ENCODE results near the gene PLPP4. TPM values are rescaled to one million over a fixed set of nuclear protein-coding genes. Genes with fewer than 3 reads are reported as not detected.

The PLPP4 gene
- polyA plus RNA-seq, 1 of the 3 experiments (the other 2 are of a cell fraction) = 27.9 TPM

DNA sequence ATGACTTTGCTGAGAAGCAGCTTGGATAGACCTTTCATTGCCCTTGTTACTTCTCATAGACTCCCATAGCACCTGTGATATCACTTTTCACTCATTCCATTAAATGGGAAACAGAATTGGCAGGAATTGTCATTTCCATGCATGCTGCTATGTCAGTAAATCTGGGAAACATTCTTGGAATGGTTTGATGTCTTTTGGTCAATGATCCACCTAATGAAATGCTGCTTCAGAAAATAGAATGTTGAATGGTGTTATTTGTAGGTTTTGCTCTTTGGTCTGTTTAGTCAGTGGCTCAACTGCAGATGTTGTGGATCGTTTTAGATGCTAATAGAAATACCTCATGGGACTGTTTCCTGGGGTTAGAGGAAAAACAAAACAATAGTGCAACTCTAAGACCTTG is 127.8 kb downstream of the PLPP4 start:
- peaks cover 4% of the 10 kb centered on the region; the same call in 1 of the 2 replicates for H4K20me1 ChIP-seq (ENCODE audit: insufficient read depth)
- no peak overlapping the region for H3K4me2 ChIP-seq
- peaks cover 25% of the 10 kb centered on the region; the same call in 1 of the 2 replicates for H3K79me2 ChIP-seq (ENCODE audit: insufficient read depth)
- no peaks in the 10 kb centered on the region for H3K9me2 ChIP-seq
- H3K27ac ChIP-seq (ENCODE audit: low read depth in 2 of 2, low read length in 1 of 2) = no peak overlapping the region
- no peak overlapping the region for H3K4me3 ChIP-seq (ENCODE audit: low read depth in 2 of 2, low read length in 1 of 2)
- peaks cover 4% of the 10 kb centered on the region for H3F3A ChIP-seq (replicated peaks; ENCODE audit: insufficient read depth)
- H3K27me3 ChIP-seq (ENCODE audit: insufficient read depth) = no peaks in the 10 kb centered on the region
- no peaks in the 10 kb centered on the region for H3K9me3 ChIP-seq
- peaks cover 0 to 6% of the 10 kb centered on the region in 2 experiments; a peak in 1 of 4 replicates for H3K4me1 ChIP-seq (ENCODE audit: control insufficient read depth in 1 of 2, insufficient read depth in 2 of 2, low read depth in 1 of 2, low read length in 1 of 2)
- H2AFZ ChIP-seq (ENCODE audit: low read depth) = no peak overlapping the region
- ChIA-PET CTCF (interaction anchor here (1.0 to 1.1 kb wide), 2 partner anchors 8 to 161 kb away, joined by 3 read pairs; no protein-coding TSS in a partner anchor), POLR2A (no interaction called here)
- DNase-seq = no peak
- H3K9ac ChIP-seq = no peak overlapping the region
- peaks cover 0 to 15% of the 10 kb centered on the region in 2 experiments for H3K36me3 ChIP-seq (replicated peaks in 1 of 2; ENCODE audit: control insufficient read depth in 1 of 2, insufficient read depth in 2 of 2, low read length in 1 of 2)
- TF ChIP-seq MXI1 (IDR thresholded peaks at IDR 0.05; ENCODE audit: low read depth, low read length) (no peak), SIN3A (IDR thresholded peaks at IDR 0.05; ENCODE audit: borderline replicate concordance, low read depth, low read length) (no peak), POLR2AphosphoS5 (IDR thresholded peaks at IDR 0.05; ENCODE audit: low read depth, low read length) (no peak), EZH2phosphoT487 (IDR thresholded peaks at IDR 0.05; ENCODE audit: borderline replicate concordance, low read depth) (no peak), CHD2 (IDR thresholded peaks at IDR 0.05; ENCODE audit: low read length, partially characterized antibody) (no peak)
- WGBS (ENCODE audit: low lambda C conversion rate) = 89% methylated on average over 1 of the region's 1 CpG

DNA sequence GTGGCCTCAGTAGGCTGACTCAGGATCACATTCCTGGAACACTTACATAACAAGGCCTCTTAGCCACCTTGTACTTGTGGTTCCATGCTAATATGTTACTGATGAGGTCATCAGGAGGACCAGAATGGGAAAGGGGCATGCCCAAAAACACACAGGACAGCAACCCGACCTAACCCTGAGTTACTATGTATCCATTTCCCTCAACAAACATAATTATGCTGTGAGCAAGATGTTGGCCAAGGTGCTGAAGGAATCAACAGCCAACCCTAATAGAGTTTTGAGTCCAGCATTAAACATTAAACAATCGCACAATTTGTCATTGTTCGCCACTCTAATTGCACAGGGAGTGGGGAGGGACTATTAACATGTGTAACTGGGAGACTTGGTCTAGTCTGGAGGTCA is 129.4 kb downstream of the PLPP4 start:
- Histone ChIP-seq H3K36me3 (replicated peaks in 1 of 2; ENCODE audit: control insufficient read depth in 1 of 2, insufficient read depth in 2 of 2, low read length in 1 of 2) (peaks cover 0 to 15% of the 10 kb centered on the region in 2 experiments), H3K4me3 (ENCODE audit: low read depth in 2 of 2, low read length in 1 of 2) (no peak overlapping the region), H3K9ac (no peak overlapping the region), H3K9me3 (no peaks in the 10 kb centered on the region), H3K9me2 (no peaks in the 10 kb centered on the region), H3K27me3 (ENCODE audit: insufficient read depth) (no peaks in the 10 kb centered on the region), H3K27ac (ENCODE audit: low read depth in 2 of 2, low read length in 1 of 2) (no peak overlapping the region), H3K4me1 (ENCODE audit: control insufficient read depth in 1 of 2, insufficient read depth in 2 of 2, low read depth in 1 of 2, low read length in 1 of 2) (peaks cover 0 to 15% of the 10 kb centered on the region in 2 experiments; a peak in 1 of 4 replicates), H3K4me2 (no peak overlapping the region), H4K20me1 (ENCODE audit: insufficient read depth) (peaks cover 4% of the 10 kb centered on the region; the same call in 1 of the 2 replicates), H3F3A (replicated peaks; ENCODE audit: insufficient read depth) (peaks cover 4% of the 10 kb centered on the region), H2AFZ (ENCODE audit: low read depth) (no peak overlapping the region), H3K79me2 (ENCODE audit: insufficient read depth) (peaks cover 25% of the 10 kb centered on the region; the same call in 1 of the 2 replicates)
- DNase-seq = no peak
- ChIA-PET CTCF (interaction anchor here (1.0 kb wide), 1 partner anchor 163 kb away, joined by 3 read pairs; no protein-coding TSS in a partner anchor), POLR2A (no interaction called here)
- TF ChIP-seq YY1 (IDR thresholded peaks at IDR 0.05; ENCODE audit: low read depth) (no peak), FOSL2 (IDR thresholded peaks at IDR 0.05; ENCODE audit: borderline replicate concordance, low read depth) (peak; percentile 26; the same call in 1 of the 2 replicates)
- TF ChIP-seq, protein P1, sequence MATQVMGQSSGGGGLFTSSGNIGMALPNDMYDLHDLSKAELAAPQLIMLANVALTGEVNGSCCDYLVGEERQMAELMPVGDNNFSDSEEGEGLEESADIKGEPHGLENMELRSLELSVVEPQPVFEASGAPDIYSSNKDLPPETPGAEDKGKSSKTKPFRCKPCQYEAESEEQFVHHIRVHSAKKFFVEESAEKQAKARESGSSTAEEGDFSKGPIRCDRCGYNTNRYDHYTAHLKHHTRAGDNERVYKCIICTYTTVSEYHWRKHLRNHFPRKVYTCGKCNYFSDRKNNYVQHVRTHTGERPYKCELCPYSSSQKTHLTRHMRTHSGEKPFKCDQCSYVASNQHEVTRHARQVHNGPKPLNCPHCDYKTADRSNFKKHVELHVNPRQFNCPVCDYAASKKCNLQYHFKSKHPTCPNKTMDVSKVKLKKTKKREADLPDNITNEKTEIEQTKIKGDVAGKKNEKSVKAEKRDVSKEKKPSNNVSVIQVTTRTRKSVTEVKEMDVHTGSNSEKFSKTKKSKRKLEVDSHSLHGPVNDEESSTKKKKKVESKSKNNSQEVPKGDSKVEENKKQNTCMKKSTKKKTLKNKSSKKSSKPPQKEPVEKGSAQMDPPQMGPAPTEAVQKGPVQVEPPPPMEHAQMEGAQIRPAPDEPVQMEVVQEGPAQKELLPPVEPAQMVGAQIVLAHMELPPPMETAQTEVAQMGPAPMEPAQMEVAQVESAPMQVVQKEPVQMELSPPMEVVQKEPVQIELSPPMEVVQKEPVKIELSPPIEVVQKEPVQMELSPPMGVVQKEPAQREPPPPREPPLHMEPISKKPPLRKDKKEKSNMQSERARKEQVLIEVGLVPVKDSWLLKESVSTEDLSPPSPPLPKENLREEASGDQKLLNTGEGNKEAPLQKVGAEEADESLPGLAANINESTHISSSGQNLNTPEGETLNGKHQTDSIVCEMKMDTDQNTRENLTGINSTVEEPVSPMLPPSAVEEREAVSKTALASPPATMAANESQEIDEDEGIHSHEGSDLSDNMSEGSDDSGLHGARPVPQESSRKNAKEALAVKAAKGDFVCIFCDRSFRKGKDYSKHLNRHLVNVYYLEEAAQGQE (IDR thresholded peaks at IDR 0.05; ENCODE audit: low read depth, low read length) = peak; percentile 74
- 72% methylated on average over 3 of the region's 3 CpGs for WGBS (ENCODE audit: low lambda C conversion rate)

All from SK-N-SH (cell line).